ENCODE data around the gene ERO1A.

The ERO1A gene

GRCh38 chr14:52695481-52696091, at the start of gene ERO1A:
Gene ERO1A, minus strand, starts transcription at chr14:52695558. Its CDS starts 77 bp downstream, at chr14:52695481.
- peak within 1 kb of the TSS; percentile 65 to 90 (median 79) for H3K4me2 ChIP-seq
- TF ChIP-seq Cebpa-rat (IDR thresholded peaks at IDR 0.05): no peak
- H3K27ac ChIP-seq: peak within 1 kb of the TSS; percentile 91 to 97 (median 94)
- H3K4me1 ChIP-seq: peaks cover 33 to 59% (median 44%) of the 10 kb centered on the region in 10 experiments
- H3K9ac ChIP-seq: peak within 1 kb of the TSS; percentile 92 to 98 (median 95)
- H3K4me3 ChIP-seq: peak within 1 kb of the TSS; percentile 88 to 99 (median 96)
- H4K20me1 ChIP-seq: peaks cover 0 to 45% (median 28%) of the 10 kb centered on the region in 11 experiments; a peak in 13 of 22 replicates
- H3K36me3 ChIP-seq: peaks cover 0 to 9% (median 0%) of the 10 kb centered on the region in 11 experiments; a peak in 3 of 22 replicates
- H3K9me3 ChIP-seq (replicated peaks in 1 of 11): no peaks in the 10 kb centered on the region
- no peaks in the 10 kb centered on the region for H3K27me3 ChIP-seq

DNA sequence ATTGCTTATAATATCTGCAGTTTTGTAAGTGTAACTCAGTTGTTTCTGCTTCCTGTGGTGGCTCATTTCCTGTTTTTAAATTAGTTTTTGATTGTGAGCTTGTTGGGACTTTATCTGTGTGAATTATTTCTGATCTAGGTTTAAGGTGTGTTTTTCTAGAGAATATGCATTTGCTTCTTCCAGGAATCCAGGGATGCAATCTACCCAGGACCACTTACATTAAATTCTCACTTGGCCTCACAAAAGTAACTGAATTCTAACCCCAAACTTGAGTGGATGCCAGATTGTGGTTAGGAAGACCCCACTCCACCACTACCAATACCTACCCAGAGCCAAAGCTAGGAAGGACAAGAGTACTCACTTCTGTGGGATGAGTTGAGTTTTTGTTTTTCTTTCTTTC, 46.5 kb upstream of the ERO1A start:
- peak overlapping the region in 9 of 11 experiments; percentile 19 to 75 (median 64); a peak in 15 of 22 replicates for H3K9ac ChIP-seq
- peaks cover 17 to 37% (median 25%) of the 10 kb centered on the region in 10 experiments for H3K4me1 ChIP-seq

DNA sequence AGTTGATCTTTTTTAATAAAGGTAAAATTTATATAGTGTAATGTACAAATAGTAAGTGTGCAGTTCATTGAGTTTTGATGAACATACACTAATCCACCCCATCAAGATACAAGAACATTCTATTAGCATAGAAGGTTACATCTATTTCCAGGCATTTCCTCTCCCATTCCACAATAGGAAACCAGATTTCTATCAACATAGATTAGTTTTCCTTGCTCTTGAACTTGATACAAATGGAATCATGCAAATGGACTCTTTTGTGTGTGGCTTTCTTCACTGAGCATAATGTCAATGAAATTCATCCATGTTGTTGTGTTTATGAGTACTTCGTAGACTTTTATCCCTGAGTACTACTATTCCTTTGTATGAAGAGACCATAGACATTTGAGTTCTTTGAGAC, 45.4 kb upstream of the ERO1A start:
- Histone ChIP-seq H3K36me3 (peaks cover 9 to 32% (median 27%) of the 10 kb centered on the region in 11 experiments; a peak in 19 of 22 replicates), H3K27me3 (no peaks in the 10 kb centered on the region), H4K20me1 (peaks cover 0 to 12% (median 4%) of the 10 kb centered on the region in 11 experiments; a peak in 6 of 22 replicates), H3K9me3 (replicated peaks in 1 of 11) (no peaks in the 10 kb centered on the region), H3K4me1 (peaks cover 19 to 48% (median 25%) of the 10 kb centered on the region in 10 experiments), H3K4me3 (no peak overlapping the region), H3K27ac (no peak overlapping the region), H3K4me2 (peak overlapping the region in 2 of 11 experiments; percentile 89 to 91; a peak in 3 of 22 replicates), H3K9ac (no peak overlapping the region)
- no peak for TF ChIP-seq Cebpa-rat (IDR thresholded peaks at IDR 0.05)

More for the DNA sequence above, 46.5 kb upstream of the ERO1A start:
- Histone ChIP-seq H3K27ac (peak overlapping the region; percentile 21 to 88 (median 79)), H3K9me3 (replicated peaks in 1 of 11) (no peaks in the 10 kb centered on the region), H3K36me3 (peaks cover 11 to 43% (median 37%) of the 10 kb centered on the region in 11 experiments; a peak in 21 of 22 replicates), H3K4me2 (peak overlapping the region; percentile 62 to 95 (median 84)), H3K27me3 (no peaks in the 10 kb centered on the region), H3K4me3 (peak overlapping the region in 5 of 10 experiments; percentile 10 to 40 (median 21); a peak in 7 of 20 replicates), H4K20me1 (peaks cover 0 to 7% (median 0%) of the 10 kb centered on the region in 11 experiments; a peak in 4 of 22 replicates)
- no peak for TF ChIP-seq Cebpa-rat (IDR thresholded peaks at IDR 0.05)

GRCh38 chr14:52738409-52738808, 43.1 kb upstream of the ERO1A start:
- no peak overlapping the region for H3K9ac ChIP-seq
- peaks cover 0 to 16% (median 4%) of the 10 kb centered on the region in 11 experiments; a peak in 7 of 22 replicates for H4K20me1 ChIP-seq
- H3K4me1 ChIP-seq: peaks cover 19 to 53% (median 25%) of the 10 kb centered on the region in 10 experiments
- no peaks in the 10 kb centered on the region for H3K27me3 ChIP-seq
- no peak overlapping the region for H3K4me3 ChIP-seq
- H3K4me2 ChIP-seq: no peak overlapping the region
- H3K9me3 ChIP-seq (replicated peaks in 1 of 11): peaks cover 0 to 9% (median 0%) of the 10 kb centered on the region in 11 experiments; a peak in 1 of 22 replicates
- no peak for TF ChIP-seq Cebpa-rat (IDR thresholded peaks at IDR 0.05)
- peaks cover 13 to 39% (median 33%) of the 10 kb centered on the region in 11 experiments for H3K36me3 ChIP-seq
- no peak overlapping the region for H3K27ac ChIP-seq

DNA sequence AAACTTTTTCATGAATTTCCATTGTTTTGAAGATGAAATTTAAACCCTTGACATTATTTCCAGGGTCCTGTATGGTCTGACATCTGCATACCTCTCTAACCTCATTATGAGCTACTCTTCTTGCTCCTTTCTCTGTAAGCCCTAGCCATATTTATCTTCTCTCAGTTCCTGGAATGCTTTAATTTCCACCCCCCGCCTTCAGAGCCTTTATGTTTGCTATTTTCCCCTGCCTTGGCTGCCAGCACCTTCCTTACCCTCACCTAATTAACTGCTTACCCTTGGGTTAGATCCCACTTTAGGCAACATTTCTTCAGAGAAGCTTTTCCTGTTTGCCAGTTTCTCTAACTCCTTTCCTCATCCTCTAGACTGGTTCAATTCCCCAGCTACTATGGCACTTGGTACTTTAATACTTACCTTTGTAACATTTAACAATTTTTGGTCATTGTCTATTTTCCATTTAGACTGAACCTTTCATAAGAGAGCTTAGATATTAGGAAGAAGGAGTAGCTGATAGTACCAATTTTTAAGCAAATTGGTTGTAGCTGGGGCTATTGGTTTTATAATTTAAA, 40.6 kb upstream of the ERO1A start:
- H3K4me1 ChIP-seq: peaks cover 10 to 49% (median 14%) of the 10 kb centered on the region in 10 experiments; a peak in 18 of 20 replicates
- H3K4me2 ChIP-seq: peak overlapping the region in 3 of 11 experiments; percentile 2 to 41 (median 12); a peak in 3 of 22 replicates
- no peak overlapping the region for H3K27ac ChIP-seq
- no peak overlapping the region for H3K4me3 ChIP-seq
- no peak overlapping the region for H3K9ac ChIP-seq
- peaks cover 0 to 9% (median 0%) of the 10 kb centered on the region in 11 experiments; a peak in 2 of 22 replicates for H3K9me3 ChIP-seq (replicated peaks in 1 of 11)
- peaks cover 0 to 22% (median 4%) of the 10 kb centered on the region in 11 experiments; a peak in 7 of 22 replicates for H4K20me1 ChIP-seq
- H3K36me3 ChIP-seq: peaks cover 23 to 58% (median 45%) of the 10 kb centered on the region in 11 experiments
- no peak for TF ChIP-seq Cebpa-rat (IDR thresholded peaks at IDR 0.05)
- H3K27me3 ChIP-seq: no peaks in the 10 kb centered on the region

GRCh38 chr14:52733824-52734223, 38.5 kb upstream of the ERO1A start:
- Histone ChIP-seq H3K36me3 (peaks cover 24 to 54% (median 42%) of the 10 kb centered on the region in 11 experiments), H3K4me2 (no peak overlapping the region), H3K4me1 (peaks cover 11 to 51% (median 22%) of the 10 kb centered on the region in 10 experiments; a peak in 18 of 20 replicates), H3K9ac (no peak overlapping the region), H3K9me3 (replicated peaks in 1 of 11) (peaks cover 0 to 9% (median 0%) of the 10 kb centered on the region in 11 experiments; a peak in 2 of 22 replicates), H3K4me3 (no peak overlapping the region), H4K20me1 (peaks cover 0 to 26% (median 4%) of the 10 kb centered on the region in 11 experiments; a peak in 10 of 22 replicates), H3K27me3 (no peaks in the 10 kb centered on the region), H3K27ac (no peak overlapping the region)
- TF ChIP-seq Cebpa-rat (IDR thresholded peaks at IDR 0.05): no peak

- H3K4me1 ChIP-seq: peaks cover 6 to 38% (median 21%) of the 10 kb centered on the region in 10 experiments; a peak in 18 of 20 replicates
- H4K20me1 ChIP-seq: peaks cover 0 to 39% (median 12%) of the 10 kb centered on the region in 11 experiments; a peak in 14 of 22 replicates
- no peaks in the 10 kb centered on the region for H3K27me3 ChIP-seq
- peak overlapping the region; percentile 78 to 100 (median 94) for H3K4me3 ChIP-seq
- H3K9ac ChIP-seq: peak overlapping the region; percentile 88 to 95 (median 91)
- H3K4me2 ChIP-seq: peak overlapping the region; percentile 61 to 95 (median 87)
- H3K36me3 ChIP-seq: peaks cover 55 to 74% (median 63%) of the 10 kb centered on the region in 11 experiments
- peak overlapping the region; percentile 80 to 92 (median 85) for H3K27ac ChIP-seq
- peaks cover 0 to 9% (median 0%) of the 10 kb centered on the region in 11 experiments; a peak in 2 of 22 replicates for H3K9me3 ChIP-seq (replicated peaks in 1 of 11)
- TF ChIP-seq Cebpa-rat (IDR thresholded peaks at IDR 0.05): no peak
These were observed 35.4 kb upstream of the ERO1A start for GRCh38 chr14:52730709-52731111.

DNA sequence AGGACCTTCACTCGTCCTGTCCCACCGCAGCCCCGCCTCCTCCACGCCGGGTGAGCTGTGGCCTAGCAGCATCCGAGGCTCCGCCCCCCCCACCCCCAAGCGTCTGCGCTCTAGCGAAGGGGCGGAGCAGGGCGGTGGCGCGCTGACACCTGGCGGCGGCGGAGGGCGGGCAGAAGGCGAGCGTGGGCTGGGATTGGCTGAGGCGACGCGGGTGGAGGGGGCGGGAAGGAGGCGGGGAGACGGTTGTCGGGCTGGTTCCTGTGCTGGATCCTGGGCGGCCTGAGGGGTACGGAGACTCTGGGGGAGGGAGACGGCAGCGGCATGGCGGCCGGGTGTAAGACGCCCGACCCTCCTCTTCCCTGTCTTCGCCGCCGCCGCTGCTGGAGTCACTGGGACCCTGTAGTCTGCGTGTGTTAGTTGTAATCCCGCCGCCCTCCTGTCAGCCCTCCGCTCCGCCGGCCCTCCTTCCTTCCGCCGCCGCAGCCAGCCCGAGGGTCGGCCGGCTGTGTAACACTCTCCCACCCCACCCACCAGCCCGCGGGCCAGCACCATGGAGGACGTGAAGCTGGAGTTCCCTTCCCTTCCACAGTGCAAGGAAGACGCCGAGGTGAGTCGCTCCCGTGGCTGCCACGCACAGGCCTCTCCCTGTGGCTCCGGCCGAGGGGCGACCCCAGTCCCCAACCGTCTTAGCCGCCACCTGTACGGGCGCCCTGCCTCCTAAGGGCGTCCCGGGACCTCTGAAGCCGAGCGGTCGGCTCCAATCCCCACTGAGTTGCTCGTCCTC, 34.8 kb upstream of the ERO1A start, which contains the start of gene STYX:
Gene STYX, plus strand, starts transcription at position 242 of the 784 bp plus-strand sequence. Its CDS starts 309 bp downstream, at position 551.
- Histone ChIP-seq H4K20me1 (peaks cover 0 to 45% (median 14%) of the 10 kb centered on the region in 11 experiments; a peak in 14 of 22 replicates), H3K36me3 (peaks cover 61 to 76% (median 68%) of the 10 kb centered on the region in 11 experiments), H3K27ac (peak within 1 kb of the TSS; percentile 80 to 92 (median 85)), H3K4me3 (peak within 1 kb of the TSS; percentile 78 to 100 (median 94)), H3K4me1 (peaks cover 6 to 32% (median 21%) of the 10 kb centered on the region in 10 experiments; a peak in 18 of 20 replicates), H3K27me3 (no peaks in the 10 kb centered on the region), H3K9me3 (replicated peaks in 1 of 11) (peaks cover 0 to 9% (median 0%) of the 10 kb centered on the region in 11 experiments; a peak in 2 of 22 replicates), H3K9ac (peak within 1 kb of the TSS; percentile 88 to 95 (median 91)), H3K4me2 (peak within 1 kb of the TSS; percentile 61 to 95 (median 87))
- TF ChIP-seq Cebpa-rat (IDR thresholded peaks at IDR 0.05): no peak

Measured in BLaER1 treated with 17β-estradiol and CSF1 and Interleukin-3, amounts not matched to agents 10 nM and 100 nM (cell line).